GM12872 (cell line): ENCODE measurements around the gene CELF2.

Experiments used
- TF ChIP-seq, protein P1 (sequence below): IDR thresholded peaks from 3 replicates; pipeline ENCODE4 v1.5.1; 2011; ENCODE audit warnings: low read depth, mild to moderate bottlenecking, low read length, moderate library complexity; ENCODE audit not compliant: insufficient read depth

The CELF2 gene

DNA sequence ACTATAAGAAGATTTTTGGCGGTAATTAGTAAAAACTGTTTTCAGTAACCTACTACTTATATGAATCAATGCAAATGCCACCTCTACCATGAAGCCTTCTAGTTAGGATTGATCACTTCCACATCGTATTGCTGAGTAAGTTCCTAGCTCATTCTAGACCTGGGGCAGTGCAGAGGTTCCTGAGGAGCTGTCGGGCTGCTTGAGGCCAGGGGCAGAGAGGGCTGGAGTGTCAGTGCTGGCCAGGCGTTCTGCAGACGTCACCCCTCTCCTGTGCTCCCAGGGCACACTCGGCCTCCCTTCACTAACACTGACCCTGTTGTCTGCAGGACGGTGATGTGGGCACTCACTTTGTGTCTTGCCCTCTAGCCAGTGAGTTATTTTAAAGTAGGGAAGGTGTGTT lies 275.7 kb downstream of the CELF2 start:
- TF ChIP-seq, protein P1, sequence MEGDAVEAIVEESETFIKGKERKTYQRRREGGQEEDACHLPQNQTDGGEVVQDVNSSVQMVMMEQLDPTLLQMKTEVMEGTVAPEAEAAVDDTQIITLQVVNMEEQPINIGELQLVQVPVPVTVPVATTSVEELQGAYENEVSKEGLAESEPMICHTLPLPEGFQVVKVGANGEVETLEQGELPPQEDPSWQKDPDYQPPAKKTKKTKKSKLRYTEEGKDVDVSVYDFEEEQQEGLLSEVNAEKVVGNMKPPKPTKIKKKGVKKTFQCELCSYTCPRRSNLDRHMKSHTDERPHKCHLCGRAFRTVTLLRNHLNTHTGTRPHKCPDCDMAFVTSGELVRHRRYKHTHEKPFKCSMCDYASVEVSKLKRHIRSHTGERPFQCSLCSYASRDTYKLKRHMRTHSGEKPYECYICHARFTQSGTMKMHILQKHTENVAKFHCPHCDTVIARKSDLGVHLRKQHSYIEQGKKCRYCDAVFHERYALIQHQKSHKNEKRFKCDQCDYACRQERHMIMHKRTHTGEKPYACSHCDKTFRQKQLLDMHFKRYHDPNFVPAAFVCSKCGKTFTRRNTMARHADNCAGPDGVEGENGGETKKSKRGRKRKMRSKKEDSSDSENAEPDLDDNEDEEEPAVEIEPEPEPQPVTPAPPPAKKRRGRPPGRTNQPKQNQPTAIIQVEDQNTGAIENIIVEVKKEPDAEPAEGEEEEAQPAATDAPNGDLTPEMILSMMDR = no peak

DNA sequence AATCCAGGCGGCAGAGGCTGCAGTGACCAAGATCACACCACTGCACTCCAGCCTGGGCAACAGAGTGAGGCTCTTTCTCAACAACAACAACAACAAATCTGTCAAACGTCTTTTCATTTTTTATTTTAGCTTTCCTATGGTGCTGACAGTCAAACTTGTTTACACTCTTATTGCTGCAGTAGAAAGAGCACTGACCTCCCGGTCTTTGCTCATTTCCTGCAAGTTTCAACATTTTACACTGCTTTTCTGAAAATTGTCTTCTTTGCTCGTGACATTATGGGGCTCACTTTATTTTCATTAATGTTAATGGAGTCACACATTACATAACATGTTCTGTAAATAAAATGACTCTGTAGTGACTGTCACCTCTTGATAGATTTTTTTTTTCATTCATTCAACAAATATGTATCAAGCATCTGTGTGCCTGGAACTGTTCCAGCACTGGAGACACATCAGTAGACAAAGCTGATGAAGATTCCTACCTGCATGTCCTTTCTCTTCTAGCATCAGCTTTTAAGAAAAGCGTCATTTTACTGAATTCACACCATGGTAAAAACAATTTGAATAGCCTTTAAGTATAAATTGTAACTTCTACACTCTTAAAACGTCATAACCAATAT lies 277.3 kb downstream of the CELF2 start:
- TF ChIP-seq, protein P1 = no peak

DNA sequence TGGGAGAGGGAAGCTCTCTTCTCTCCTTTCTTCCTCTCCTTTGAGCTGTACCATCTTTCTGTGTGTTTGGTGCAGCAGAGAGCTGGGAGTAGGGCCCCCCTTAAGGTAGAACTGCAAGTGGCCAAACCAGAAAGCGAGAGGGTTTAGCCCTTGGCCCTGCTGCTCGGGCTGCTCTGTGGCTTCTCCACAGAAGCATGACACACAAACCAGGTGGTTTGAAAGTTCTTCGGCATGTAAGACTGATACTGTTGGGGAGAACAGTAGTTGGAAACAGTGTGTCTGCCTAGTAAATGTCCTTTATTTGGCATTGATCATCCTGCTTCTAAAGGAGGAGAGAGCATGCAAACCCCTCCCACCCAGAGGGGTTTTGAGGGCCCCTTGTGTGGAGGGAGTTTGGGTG lies 277.8 kb downstream of the CELF2 start:
- TF ChIP-seq, protein P1 = no peak

DNA sequence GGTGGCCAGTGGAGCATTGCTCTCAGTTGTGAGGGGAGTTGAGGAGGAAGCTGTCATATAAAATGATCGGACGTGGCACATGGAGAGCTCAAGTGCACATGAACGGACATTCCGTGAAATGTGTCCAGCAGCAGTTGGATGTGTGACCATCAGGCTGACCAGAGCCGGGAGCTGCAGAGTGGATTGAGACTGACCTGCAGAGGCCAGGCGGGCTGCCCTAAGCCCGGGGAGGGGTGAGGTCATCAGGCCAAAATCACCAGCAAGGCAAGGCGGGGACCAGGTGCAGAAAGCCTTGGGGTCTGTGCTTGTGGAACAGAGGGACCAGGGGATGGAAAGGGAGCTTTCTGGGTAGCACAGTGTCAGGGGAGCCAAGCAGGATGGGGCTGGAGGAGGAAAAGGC lies 279.5 kb downstream of the CELF2 start:
- TF ChIP-seq, protein P1 = no peak

DNA sequence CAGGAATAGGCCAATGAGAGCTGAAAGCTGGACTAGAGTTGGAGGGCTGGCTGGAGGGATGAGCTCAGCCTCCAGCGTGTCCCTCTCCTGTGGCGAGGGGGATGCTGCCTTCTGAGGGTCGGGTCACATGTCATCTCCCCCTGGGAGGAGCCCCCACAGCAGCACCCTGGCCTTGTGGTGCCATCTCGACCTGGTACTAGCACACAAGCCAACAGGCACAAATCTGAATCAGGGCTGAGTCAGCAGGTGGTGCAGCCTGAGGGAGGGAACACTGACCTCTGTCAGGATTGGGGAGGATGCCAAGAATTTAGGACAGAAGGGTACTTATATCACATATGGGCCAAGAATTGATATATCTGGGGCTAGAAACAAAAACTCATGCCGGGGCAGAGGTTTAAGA lies 280.4 kb downstream of the CELF2 start:
- TF ChIP-seq, protein P1 = no peak

DNA sequence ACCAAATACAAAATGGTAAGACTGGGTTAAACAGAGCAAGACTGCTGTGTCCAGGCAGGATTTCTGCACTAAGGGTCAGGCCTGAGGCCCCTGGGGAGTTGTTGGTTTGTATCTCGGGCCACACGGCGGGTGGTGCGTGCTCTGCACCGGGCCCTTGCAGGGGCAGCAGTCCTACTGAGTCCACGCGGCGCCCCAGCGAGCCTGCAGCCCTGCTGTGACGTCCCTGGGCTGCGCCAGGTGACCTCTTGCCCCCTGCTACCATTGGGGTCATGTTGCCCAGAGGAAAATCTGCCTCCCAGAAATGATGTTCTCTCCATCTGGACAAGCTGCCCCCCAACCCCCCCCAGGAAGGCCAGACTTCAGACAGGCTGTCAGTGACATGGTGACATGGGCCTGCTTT lies 281.5 kb downstream of the CELF2 start:
- TF ChIP-seq, protein P1 = no peak

DNA sequence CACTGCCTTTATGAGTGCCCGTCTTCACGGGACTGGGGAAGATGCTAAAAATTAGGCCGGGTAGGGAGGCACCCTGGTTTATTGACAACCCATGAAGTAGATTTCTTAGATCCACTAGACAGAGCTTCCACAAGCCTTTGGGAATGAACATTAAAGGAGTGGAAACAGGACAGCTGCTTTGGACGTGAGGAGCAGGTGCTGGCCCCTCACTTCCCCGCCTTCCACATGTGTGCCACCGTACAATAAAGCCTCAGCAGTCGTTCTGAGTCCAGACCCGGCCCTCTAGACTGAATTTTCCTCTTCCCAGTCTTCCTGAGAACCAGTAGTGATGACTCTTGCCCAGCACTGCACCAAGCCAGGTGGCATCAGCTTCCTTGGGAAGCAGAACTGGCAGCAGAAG lies 282.4 kb downstream of the CELF2 start:
- TF ChIP-seq, protein P1 = no peak

DNA sequence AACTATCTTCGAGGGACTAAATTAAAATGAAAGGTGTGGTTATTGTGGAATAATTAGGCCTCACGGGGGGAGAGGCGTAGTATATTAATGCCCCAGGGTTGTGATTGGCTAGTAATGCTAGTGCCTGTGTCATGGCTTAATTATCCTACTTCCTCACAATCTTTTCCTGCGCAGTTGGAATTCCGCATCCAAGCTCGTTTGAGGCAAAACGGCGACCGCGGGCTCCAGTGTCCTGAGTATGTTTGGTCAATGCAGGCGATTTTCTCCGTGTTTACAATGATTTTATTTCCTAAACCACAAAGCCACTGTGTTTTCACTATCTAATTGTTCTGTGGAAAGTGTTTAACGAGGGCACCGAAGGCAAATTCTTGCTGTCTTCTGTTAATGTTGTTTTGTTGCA lies 282.9 kb downstream of the CELF2 start:
- TF ChIP-seq, protein P1 = no peak
